Astrocyte (in vitro differentiated cells and primary cell): ENCODE data around the gene NCBP3. TPM values are rescaled to one million over a fixed set of nuclear protein-coding genes. Genes with fewer than 3 reads are reported as not detected.

Experiments used
- DNase-seq: peaks from one replicate; pipeline ENCODE4 v3.0.0-alpha.2; 2010; ENCODE audit warnings: low read depth
- FAIRE-seq: peaks from 2 replicates; lab custom pipeline; 2011; peaks lifted over from hg19 to GRCh38; lab: Jason Lieb, UNC
- H2AFZ ChIP-seq: 2 replicates; pipeline ENCODE4 v1.6.0; 2012; ENCODE audit warnings: low read depth, low read length, inconsistent platforms
- H3K27ac ChIP-seq: 2 replicates; pipeline ENCODE4 v1.5.1; 2011; ENCODE audit warnings: low read depth, low read length, inconsistent platforms
- H3K27me3 ChIP-seq: 2 replicates; pipeline ENCODE4 v1.6.0; 2011; ENCODE audit warnings: low read length, inconsistent platforms; ENCODE audit not compliant: insufficient read depth
- H3K36me3 ChIP-seq: 2 replicates; pipeline ENCODE4 v1.5.1; 2011; ENCODE audit warnings: low read length, inconsistent platforms; ENCODE audit not compliant: insufficient read depth
- H3K4me1 ChIP-seq: 2 replicates; pipeline ENCODE4 v1.5.1; 2011; ENCODE audit warnings: low read length, inconsistent platforms; ENCODE audit not compliant: insufficient read depth
- H3K4me2 ChIP-seq: 2 replicates; pipeline ENCODE4 v1.6.0; 2012; ENCODE audit warnings: low read length, inconsistent platforms
- H3K4me3 ChIP-seq: 2 replicates; pipeline ENCODE4 v1.5.1; 2011; ENCODE audit warnings: low read depth, mild to moderate bottlenecking, low read length, inconsistent platforms; ENCODE audit not compliant: insufficient read depth
- H3K79me2 ChIP-seq: 2 replicates; pipeline ENCODE4 v1.6.0; 2012; ENCODE audit warnings: mild to moderate bottlenecking, low read length, inconsistent platforms; ENCODE audit not compliant: insufficient read depth
- H3K9ac ChIP-seq: 2 replicates; pipeline ENCODE4 v1.6.0; 2012; ENCODE audit warnings: mild to moderate bottlenecking, low read length, inconsistent platforms
- H3K9me3 ChIP-seq: 2 replicates; pipeline ENCODE4 v1.5.1; 2012; ENCODE audit warnings: low read depth, mild to moderate bottlenecking, low read length, inconsistent platforms; ENCODE audit not compliant: insufficient read depth
- H4K20me1 ChIP-seq: 2 replicates; pipeline ENCODE4 v1.6.0; 2012; ENCODE audit warnings: low read length, inconsistent platforms; ENCODE audit not compliant: insufficient read depth
- H3K27ac Mint-ChIP-seq: one replicate; pipeline ENCODE4 v1.8.0; 2021; ENCODE audit warnings: mild to moderate bottlenecking, mixed read lengths; ENCODE audit not compliant: unreplicated experiment
- H3K27me3 Mint-ChIP-seq: one replicate; pipeline ENCODE4 v1.8.0; 2021; ENCODE audit warnings: low read depth, mixed read lengths; ENCODE audit not compliant: unreplicated experiment
- H3K36me3 Mint-ChIP-seq: one replicate; pipeline ENCODE4 v1.8.0; 2021; ENCODE audit warnings: low read depth, mixed read lengths; ENCODE audit not compliant: unreplicated experiment
- H3K4me1 Mint-ChIP-seq: one replicate; pipeline ENCODE4 v1.8.0; 2021; ENCODE audit warnings: low read depth, mixed read lengths; ENCODE audit not compliant: unreplicated experiment
- H3K4me3 Mint-ChIP-seq: one replicate; pipeline ENCODE4 v1.8.0; 2021; ENCODE audit warnings: mild to moderate bottlenecking, moderate library complexity, mixed read lengths; ENCODE audit not compliant: unreplicated experiment
- H3K9me3 Mint-ChIP-seq: one replicate; pipeline ENCODE4 v1.8.0; 2021; ENCODE audit warnings: mild to moderate bottlenecking, mixed read lengths; ENCODE audit not compliant: unreplicated experiment
- EZH2 ChIP-seq: IDR thresholded peaks from 2 replicates; pipeline ENCODE4 v1.6.1; 2012; ENCODE audit warnings: mild to moderate bottlenecking, low read length, inconsistent platforms; ENCODE audit not compliant: insufficient read depth
- total RNA-seq: library from RNA; stranded (reverse); gene quantifications from 2 replicates; pipeline ENCODE4 v1.2.1, GENCODE V29; 2021
- TF ChIP-seq, protein P1 (sequence below): IDR thresholded peaks from 2 replicates; pipeline ENCODE4 v1.5.1; 2011; ENCODE audit warnings: low read depth, mild to moderate bottlenecking, inconsistent platforms, low read length, moderate library complexity; ENCODE audit not compliant: insufficient read depth

NCBP3 gene
- total RNA-seq, 1 donor from 2014 or later = 46.7 TPM

DNA sequence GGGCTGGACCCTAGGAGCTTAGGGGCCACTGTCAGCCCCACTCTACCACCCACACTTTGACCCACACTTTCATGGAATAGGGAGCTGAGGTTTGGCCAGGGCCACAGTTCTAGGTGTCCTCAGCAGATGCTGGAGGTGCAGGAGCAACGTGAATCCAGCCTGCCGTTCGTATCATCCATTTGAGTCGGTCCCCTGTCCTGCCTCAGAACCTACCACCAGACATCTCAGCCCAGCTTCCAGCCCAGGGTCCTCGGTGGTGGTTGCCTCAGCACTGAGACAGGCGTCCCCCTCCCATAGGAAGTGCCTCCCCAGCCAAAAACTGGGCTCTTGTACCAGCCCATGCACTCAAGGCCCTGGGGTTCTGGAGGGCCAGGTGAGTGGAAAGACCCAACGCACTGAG lies 44.7 kb downstream of the NCBP3 start:
- H3K4me3 ChIP-seq = no peak overlapping the region
- H3K9me3 ChIP-seq = no peaks in the 10 kb centered on the region
- H3K9ac ChIP-seq = peak overlapping the region; percentile 17
- Mint-ChIP-seq H3K4me1 (peaks cover 41% of the 10 kb centered on the region), H3K9me3 (no peaks in the 10 kb centered on the region), H3K27ac (peak overlapping the region; percentile 85), H3K4me3 (no peak overlapping the region), H3K27me3 (no peaks in the 10 kb centered on the region), H3K36me3 (peaks cover 3% of the 10 kb centered on the region)
- no peaks in the 10 kb centered on the region for H4K20me1 ChIP-seq
- H3K36me3 ChIP-seq = peaks cover under 1% of the 10 kb centered on the region
- H3K27me3 ChIP-seq = no peaks in the 10 kb centered on the region
- peak overlapping the region; percentile 96 for H3K27ac ChIP-seq
- DNase-seq (no peak), FAIRE-seq (no peak)
- H2AFZ ChIP-seq = no peak overlapping the region
- no peak for TF ChIP-seq EZH2
- TF ChIP-seq, protein P1, sequence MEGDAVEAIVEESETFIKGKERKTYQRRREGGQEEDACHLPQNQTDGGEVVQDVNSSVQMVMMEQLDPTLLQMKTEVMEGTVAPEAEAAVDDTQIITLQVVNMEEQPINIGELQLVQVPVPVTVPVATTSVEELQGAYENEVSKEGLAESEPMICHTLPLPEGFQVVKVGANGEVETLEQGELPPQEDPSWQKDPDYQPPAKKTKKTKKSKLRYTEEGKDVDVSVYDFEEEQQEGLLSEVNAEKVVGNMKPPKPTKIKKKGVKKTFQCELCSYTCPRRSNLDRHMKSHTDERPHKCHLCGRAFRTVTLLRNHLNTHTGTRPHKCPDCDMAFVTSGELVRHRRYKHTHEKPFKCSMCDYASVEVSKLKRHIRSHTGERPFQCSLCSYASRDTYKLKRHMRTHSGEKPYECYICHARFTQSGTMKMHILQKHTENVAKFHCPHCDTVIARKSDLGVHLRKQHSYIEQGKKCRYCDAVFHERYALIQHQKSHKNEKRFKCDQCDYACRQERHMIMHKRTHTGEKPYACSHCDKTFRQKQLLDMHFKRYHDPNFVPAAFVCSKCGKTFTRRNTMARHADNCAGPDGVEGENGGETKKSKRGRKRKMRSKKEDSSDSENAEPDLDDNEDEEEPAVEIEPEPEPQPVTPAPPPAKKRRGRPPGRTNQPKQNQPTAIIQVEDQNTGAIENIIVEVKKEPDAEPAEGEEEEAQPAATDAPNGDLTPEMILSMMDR = no peak
- no peaks in the 10 kb centered on the region for H3K79me2 ChIP-seq
- H3K4me1 ChIP-seq = peaks cover 58% of the 10 kb centered on the region
- H3K4me2 ChIP-seq = peak overlapping the region; percentile 69

GRCh38 chr17:3800362-3801271 lies 45.4 kb downstream of the NCBP3 start, which contains the start of gene ITGAE:
TSS of gene ITGAE (minus strand) at chr17:3801188. CDS start at chr17:3801144, 44 bp downstream.
- Histone ChIP-seq H3K27me3 (no peaks in the 10 kb centered on the region), H3K9ac (peak within 1 kb of the TSS; percentile 76), H2AFZ (no peak within 1 kb of the TSS), H3K79me2 (no peaks in the 10 kb centered on the region), H3K4me1 (peaks cover 66% of the 10 kb centered on the region), H3K9me3 (no peaks in the 10 kb centered on the region), H3K36me3 (no peaks in the 10 kb centered on the region), H4K20me1 (no peaks in the 10 kb centered on the region), H3K4me2 (peak within 1 kb of the TSS; percentile 69), H3K27ac (peak within 1 kb of the TSS; percentile 96), H3K4me3 (no peak within 1 kb of the TSS)
- Mint-ChIP-seq H3K9me3 (no peaks in the 10 kb centered on the region), H3K4me3 (peak within 1 kb of the TSS; percentile 57), H3K27me3 (no peaks in the 10 kb centered on the region), H3K27ac (peak within 1 kb of the TSS; percentile 85), H3K4me1 (peaks cover 41% of the 10 kb centered on the region), H3K36me3 (peaks cover 3% of the 10 kb centered on the region)
- TF ChIP-seq, protein P1 = no peak
- TF ChIP-seq EZH2 = no peak
- FAIRE-seq = no peak
- DNase-seq = no peak
